HG03432 (cell line): Measurements from ENCODE around the gene SLC35E2B.
"Not testable (repeated sequence)": the region's sequence is repeated elsewhere in the genome, so short reads cannot be mapped to it uniquely, and the experiment has no call there.

ENCODE experiments used
- ATAC-seq: cut with Tn5 transposase; IDR thresholded peaks from one replicate; pipeline ENCODE4 v1.9.1; 2021; ENCODE audit warnings: mild to moderate bottlenecking, moderate library complexity; ENCODE audit not compliant: unreplicated experiment

SLC35E2B gene

DNA sequence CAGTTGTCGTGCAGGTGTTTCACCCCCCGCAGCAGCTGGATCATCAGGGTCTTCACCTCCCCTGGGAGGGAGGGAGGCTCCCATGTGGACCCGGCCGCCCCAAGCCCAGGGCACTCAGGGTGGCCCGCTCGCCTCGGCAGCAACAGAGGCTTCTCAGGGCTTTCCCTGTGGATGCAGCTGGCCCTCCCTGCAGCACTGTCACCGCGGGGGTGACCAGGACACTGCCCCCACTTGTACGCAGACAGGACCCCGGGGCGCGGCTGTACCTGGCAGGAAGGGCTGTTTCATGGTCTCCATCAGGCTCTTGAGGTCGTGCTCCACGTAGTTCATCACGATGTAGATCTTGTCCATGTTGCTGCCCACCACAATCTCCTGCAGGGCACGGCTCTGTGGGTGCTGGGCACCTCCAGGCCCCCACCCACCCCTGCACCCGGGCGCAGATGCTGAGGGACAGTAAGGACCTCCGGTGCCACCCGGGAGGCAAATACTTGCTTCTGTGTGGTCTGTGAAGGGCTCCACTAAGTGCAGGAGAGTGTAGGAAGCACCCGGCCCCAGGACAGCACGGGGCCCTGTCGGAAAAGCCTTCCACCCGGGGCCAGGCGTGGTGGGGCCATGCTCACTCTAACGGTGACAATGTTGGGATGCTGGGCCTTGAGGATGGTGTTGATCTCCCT lies 11.8 kb upstream of the SLC35E2B start:
- not testable (repeated sequence) for ATAC-seq

DNA sequence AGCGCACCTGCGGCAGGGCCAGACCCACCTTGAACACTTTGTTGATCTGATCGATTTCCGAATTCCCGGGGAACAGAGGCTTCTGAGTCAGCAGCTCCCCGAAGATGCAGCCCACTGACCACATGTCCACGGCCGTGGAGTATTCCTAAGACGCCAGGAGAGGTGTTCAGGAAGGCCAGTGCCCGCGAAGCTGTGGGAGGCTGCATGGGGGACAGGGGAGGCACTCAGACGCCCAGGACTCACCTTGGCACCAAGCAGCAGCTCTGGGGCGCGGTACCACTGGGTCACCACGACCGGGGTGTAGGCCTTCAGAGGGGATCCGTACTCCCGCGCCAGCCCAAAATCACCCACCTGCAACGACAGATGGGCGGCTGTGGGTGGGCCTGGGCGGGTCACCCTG lies 11.2 kb upstream of the SLC35E2B start:
- ATAC-seq: no peak

DNA sequence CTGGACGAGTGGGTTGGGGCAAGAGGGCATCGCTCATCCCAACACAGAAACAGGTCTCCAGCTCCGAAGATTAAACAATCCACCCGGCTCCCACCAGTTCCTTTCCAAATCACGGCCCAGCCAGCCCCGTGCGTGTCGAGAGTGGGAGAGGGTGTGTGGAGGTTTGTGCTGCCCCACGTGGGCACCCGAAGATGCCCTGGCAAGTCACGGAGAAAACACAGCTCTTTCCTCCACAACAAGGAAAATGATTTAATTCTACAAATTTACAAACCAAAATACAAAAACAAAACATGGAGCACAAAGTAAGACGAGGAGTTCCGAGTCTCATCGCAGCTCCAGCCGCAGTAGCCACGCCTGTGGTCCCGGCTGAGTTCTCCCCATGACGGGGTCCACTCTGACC lies 9.9 kb upstream of the SLC35E2B start:
- ATAC-seq: not testable (repeated sequence)

DNA sequence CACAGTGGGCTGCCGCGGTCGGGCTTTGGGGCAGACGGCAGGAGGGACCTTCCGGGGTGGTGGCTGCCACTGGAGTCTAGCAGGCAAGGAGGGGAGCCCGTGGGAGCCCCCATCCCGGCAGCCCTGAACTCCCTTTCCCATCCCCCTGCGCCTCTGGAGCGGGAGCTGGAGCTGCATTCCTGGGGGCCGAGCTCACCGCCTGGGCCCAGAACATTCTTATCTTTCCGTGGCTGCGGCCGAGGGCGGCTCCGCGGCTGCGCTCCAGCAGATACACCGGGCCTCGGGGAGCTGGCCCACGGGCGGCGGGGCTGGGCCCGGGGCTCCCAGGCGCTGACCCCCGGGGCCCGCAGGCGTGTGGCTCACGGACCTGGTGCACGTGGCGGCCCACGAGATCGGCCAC lies 8.0 kb upstream of the SLC35E2B start:
- ATAC-seq: not testable (repeated sequence)

DNA sequence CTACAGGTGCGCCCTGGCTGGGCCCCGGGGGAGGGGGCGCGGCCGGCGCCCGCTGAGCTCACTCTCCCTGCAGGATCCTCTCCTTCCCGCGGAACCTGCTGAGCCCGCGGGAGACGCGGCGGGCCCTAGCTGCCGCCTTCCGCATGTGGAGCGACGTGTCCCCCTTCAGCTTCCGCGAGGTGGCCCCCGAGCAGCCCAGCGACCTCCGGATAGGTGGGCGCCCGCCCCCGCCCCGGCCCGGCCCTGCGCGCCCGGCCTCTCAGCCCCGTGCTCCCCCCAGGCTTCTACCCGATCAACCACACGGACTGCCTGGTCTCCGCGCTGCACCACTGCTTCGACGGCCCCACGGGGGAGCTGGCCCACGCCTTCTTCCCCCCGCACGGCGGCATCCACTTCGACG lies 7.5 kb upstream of the SLC35E2B start:
- ATAC-seq: not testable (repeated sequence)

DNA sequence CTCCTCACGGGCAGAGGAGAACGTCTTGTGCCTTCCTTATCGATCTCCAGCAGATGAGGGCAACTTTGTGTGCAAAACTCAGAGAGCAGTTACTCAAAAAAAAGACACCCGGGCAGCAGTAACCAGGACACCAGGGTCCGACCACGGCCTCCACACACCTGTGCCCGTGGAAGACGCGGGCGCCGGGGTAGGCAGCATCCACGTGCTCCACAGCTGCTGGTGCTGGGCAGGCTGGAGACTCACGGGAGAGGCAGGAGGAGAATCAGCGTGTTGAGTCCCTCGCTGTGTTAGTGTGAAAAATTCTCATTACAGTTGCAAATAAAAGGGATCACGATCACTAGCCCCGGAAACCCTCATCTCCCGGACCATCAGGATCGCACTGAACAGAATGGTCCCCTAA lies 6.5 kb upstream of the SLC35E2B start:
- not testable (repeated sequence) for ATAC-seq

DNA sequence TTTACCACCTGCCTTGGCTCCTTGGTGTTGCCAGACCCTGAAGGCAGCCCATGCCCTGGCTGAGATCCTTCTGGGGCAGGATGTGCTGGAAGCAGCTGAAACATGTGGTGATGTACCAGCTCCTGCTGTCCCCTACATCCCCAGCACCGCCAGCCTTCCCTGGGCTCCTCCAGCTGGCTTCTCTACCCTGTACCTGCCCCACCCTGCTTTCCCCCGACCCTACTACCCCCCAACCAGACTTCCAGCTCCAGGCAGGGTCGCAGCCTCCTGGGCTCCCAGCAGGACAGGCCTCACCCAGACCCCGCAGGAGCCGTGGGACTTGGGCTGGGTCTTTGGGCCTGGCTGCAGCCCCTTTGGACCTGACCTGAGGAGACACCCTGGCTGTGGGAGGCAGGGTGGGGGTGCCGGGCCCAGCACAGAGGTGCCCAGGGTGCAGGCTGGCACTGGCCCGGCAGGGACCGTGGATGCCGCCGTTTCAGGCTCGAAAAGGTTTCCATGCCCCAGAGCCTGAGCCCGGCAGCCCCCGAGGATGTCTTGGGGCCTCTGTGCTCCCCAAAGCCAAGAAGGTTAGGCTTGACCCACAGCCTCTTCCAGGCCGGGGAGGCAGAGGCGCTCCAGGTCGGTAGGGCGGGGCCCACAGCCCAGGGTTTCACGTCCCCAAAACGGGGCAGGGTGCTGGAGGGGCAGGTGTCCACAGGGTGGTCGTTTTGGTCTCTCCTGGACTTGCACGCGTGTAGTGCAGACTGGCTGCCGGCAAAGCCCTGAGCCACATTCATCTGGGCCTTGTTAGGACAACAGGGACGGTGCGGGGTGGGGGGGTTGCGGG lies 5.0 kb upstream of the SLC35E2B start:
- ATAC-seq: not testable (repeated sequence)

DNA sequence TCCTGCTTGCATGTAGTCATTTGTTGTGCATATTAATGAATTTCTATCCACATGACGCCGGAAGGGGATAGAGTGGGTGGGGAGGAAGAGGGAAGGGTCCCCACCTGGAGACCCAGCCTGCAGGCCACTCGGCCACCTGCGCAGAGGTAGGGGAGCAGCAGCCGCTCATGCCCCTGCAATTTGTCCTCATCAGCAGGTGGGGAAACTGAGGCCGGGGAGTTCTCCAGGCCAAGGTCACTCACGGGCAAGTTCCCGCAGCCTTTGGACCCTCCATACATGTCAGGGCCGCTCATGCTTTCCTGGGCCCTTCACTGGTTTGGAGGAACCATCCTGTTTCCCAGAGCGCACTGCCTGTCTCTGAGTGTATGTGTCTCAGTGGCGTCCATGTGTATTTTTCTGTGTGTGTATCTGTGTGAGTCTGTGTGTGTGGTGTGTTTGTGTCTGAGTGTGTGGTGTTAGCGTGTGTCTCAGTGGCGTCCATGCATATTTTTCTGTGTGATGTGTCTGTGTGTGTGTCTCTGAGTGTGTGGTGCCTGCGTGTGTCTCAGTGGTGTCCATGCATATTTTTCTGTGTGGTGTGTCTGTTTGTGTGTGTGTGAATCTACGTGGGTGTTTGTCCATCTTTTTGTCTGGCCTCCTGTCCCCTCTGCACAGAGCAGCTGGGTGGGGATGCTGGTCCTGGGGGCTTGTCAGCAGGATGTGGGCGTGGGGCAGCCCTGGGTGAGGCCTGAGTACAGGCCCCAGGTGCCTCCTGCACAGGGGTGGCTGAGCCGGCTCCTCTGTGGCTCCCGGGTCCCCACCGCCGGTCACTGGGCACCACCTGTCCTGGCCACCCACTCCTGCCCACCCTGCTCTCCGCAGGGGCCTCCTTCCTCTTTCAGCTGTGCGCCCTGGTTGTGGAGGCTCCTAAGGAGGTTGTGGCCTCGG lies 4.1 kb upstream of the SLC35E2B start:
- ATAC-seq: not testable (repeated sequence)

DNA sequence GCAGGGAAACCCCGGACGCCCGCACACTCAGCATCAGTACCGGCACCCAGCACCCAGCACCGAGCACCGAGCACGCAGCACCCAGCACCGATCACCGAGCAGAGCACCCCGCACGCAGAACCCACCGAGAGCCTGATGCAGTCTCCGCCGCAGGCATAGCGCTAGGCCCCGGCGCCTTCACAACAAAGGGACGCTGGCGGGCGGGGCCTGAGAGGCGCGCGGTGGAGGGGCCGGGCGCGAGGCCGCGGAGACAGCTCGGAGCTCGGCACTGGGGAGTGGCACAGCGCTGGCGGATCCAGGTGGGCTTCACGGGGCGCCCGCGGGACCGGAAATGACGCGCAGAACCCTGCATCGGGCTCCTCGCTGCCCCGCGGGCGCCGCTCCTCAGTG lies 276 bp downstream of the SLC35E2B start:
- ATAC-seq: peak; percentile 46

DNA sequence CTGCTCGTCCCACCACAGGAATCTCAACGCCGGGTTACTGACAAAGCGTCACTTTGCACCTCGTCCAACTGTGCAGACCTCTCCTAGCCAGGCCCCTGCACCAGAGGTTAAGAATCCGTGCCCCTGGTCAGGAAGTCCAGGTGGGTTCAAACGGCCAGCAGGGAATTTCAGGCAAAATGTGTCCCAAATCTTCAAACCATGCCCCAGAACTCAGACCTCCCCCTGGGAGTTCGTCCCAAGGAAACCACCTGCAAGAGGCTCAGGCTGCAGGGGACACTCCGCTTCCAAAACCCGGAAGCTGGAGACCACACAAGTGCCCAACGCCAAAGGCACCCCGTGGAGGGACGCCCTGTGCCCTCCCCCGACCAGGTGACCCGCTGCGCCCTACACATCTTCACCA lies 1.2 kb downstream of the SLC35E2B start:
- ATAC-seq: not testable (repeated sequence)

DNA sequence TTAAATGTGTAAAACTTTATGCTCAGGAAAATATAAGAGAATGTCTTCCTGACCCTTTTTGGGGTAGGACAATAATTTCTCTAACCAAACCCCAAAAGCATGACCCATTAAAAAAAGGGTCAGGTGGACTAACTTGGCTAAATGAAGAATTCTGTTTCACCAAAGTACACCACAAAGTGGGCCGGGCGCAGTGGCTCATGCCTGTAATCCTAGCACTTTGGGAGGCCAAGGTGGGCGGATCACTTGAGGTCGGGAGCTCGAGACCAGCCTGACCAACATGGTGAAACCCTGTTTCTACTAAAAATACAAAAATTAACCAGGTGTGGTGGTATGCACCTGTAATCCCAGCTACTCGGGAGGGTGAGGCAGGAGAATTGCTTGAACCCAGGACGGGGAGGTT lies 3.1 kb downstream of the SLC35E2B start:
- ATAC-seq: not testable (repeated sequence)

DNA sequence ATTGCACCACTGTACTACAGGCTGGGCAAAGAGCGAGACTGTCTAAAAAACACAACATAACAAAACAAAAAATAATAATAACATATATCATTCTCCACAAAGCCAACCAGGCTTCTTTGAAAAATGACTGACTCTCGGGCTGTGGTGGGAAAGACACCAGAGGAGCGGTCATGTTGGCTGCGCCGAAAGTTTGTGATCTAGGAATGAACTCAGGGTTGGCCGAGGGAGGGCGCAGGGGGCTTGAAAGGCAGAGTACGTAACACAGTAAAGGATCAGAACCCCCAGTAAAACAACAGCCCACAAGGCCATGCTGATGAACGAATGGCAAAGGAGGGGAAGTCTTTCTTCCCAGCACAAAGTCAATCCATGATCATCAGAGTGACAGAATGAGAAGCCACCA lies 4.7 kb downstream of the SLC35E2B start:
- ATAC-seq: no peak

DNA sequence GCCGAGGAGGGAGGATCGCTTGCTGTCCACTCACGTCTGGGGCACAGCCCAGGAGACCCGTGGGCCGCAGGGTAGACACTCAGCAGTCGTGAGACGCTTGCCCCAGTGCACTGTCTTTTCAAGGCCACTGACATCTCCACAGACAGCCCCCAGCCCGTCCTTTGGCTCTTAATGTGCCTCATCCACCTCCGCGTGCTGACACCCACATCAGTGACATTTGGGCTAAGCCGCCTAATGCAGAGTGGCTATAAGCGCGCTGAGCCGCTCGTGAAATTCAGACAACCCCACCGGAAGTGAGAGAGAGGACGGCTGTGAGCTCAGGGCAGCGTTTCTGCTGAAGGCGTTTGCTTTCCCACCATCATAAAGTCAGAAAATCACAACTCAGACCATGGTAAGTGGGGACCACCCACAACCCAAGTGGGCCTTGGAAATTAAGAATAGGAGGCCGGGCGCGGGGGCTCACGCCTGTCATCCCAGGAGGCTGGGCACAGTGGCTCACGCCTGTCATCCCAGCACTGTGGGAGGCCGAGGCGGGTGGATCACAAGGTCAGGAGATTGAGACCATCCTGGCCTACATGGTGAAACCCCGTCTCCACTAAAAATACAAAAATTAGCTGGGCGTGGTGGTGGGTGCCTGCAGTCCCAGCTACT lies 8.4 kb downstream of the SLC35E2B start:
- ATAC-seq: no peak

DNA sequence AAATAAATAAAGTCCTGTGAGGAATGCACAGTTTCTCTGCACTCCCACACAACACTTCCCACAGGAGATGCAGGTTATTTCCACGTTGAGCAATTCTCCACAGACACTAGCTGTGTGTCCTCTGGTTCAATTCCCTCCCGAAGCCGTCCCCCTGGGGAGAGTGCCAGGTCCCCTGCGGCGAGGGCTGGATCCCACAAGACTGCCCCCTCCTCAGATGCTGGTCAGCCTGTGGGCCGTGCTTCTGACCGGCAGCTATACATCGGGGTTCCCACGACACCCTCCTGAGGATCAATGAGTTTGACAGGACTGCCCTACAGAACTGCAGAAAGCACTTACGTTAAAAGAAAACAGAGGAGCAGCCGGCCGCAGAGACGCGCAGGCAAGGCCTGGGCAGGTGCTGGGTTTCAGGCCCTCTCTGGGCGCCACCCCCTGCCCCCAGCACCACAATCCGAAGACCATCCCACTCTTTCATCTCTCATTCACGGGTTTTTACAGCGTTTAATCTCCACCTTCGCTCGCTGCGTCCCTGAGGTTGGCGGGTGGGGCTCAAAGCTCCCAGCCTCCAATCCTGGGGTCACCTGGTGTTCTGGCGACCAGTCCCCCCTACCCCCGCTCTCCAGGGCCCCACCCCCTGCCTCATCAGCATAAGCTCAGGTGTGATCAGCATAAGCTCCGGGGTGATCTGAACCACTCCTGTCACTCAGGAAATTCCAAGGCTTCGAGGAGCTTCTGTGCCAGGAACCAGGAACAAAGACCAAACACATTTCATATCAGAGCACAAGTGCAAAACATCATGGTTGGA lies 9.3 kb downstream of the SLC35E2B start:
- ATAC-seq: no peak

DNA sequence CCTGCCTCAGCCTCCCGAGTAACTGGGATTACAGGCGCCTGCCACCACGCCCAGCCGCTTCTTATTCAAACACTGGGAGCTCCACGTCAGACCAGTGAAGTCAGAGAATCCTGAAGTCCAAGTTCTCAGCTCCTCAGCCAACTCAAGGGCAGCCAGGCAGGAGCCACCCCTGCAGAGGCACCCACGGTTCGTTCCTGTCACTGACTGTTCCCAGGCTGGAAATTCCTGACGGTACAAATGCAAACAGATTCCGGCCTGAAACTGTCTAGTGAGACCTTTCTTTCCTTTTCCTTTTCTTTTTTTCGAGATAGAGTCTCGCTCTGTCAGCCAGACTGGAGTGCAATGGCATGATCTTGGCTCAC lies 11.7 kb downstream of the SLC35E2B start:
- ATAC-seq: no peak

DNA sequence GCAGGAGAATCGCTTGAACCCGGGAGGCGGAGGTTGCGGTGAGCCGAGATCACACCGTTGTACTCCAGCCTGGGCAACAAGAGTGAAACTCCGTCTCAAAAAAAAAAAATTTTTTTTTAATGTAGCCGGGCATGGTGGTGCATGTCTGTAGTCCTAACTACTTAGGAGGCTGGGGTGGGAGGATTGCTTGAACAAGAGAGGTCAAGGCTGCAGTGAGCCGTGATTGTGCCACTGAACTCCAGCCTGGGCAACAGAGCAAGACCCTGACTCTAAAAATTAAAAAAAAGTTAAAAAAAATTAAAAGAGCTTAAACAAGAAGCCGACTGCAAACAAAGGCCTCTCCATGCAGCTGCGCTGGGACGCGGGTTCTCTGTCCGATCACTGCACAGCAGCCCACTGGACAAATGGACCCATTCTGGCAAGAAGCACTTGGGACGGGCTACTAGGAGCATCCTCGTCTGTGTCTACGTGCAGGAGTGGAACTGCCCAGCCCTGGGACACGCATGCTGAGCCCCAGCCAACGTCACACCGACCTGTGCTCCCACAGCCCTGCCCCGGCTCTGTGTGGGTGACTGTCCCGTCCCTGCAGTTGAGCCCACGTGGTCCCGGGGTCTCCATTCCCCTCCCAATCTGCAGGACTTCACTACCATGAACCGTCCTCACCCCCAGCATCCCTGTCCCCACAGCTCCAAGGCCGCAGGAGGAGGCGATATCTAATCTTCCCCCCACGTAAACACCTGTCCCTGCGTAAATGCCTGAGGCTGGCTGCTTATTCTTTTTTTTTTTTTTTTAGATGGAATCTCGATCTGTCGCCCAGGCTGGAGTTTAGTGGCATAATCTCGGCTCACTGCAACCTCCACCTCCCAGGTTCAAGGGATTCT lies 12.3 kb downstream of the SLC35E2B start:
- no peak for ATAC-seq

DNA sequence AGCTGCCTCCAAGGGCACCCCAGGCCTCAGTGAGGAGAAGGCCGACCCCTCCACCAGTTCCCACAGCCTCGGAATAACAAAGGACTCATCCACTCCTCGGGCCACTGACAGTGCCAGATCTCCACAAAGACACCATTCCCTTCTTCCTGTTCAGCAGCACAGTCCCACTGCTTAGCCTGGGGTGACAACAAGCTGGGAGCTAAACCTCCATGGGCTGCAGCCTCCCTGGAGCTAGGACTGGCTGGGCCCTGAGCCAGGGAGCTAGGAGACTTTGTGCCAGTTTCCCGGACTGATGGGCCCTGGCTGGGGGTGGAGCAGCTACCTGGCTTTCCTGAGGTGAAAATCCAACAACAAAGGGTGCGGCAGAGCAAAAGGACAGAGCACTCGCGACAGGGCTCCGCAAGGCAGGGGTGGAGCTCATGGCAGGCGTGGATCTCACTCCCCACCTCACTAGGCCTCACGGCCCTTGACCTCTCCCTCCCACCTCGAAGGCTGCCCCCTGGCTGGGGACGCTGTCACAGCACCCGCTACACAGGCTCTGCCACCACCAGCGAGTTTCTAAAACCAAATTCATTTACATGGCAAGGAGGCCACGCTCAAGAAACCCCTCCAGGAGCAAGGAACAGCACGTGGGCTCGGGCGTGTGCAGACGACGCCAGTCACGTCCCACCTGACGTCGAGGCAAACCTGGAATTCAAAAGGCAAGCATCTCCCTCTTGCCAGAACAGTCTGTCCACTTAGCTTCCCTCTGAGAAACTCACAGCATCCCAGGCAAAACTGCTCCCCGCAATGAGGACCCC lies 13.8 kb downstream of the SLC35E2B start:
- ATAC-seq: peak; percentile 4
